BLaER1 (cell line): ENCODE measurements around the gene PAQR5.

Experiments used
- H3K27ac ChIP-seq: shearing (Covaris generic); formaldehyde crosslinking; 2 replicates; pipeline ENCODE4 v1.8.1; 2022
- H3K27me3 ChIP-seq: shearing (Covaris generic); formaldehyde crosslinking; 2 replicates; pipeline ENCODE4 v1.8.1; 2022
- H3K36me3 ChIP-seq: shearing (Covaris generic); formaldehyde crosslinking; 2 replicates; pipeline ENCODE4 v1.8.1; 2022
- H3K4me1 ChIP-seq: shearing (Covaris generic); formaldehyde crosslinking; 2 replicates; pipeline ENCODE4 v1.8.1; 2022
- H3K4me2 ChIP-seq: shearing (Covaris generic); formaldehyde crosslinking; 2 replicates; pipeline ENCODE4 v1.8.1; 2022
- H3K4me3 ChIP-seq: shearing (Covaris generic); formaldehyde crosslinking; 2 replicates; pipeline ENCODE4 v1.8.1; 2022
- H3K9ac ChIP-seq: shearing (Covaris generic); formaldehyde crosslinking; 2 replicates; pipeline ENCODE4 v1.8.1; 2022
- H3K9me3 ChIP-seq: shearing (Covaris generic); formaldehyde crosslinking; 2 replicates; pipeline ENCODE4 v1.8.1; 2022
- H4K20me1 ChIP-seq: shearing (Covaris generic); formaldehyde crosslinking; 2 replicates; pipeline ENCODE4 v1.8.1; 2022
- Cebpa-rat ChIP-seq: shearing (Covaris generic); IDR thresholded peaks from 2 replicates; pipeline ENCODE4 v1.8.1; 2022

The PAQR5 gene

DNA sequence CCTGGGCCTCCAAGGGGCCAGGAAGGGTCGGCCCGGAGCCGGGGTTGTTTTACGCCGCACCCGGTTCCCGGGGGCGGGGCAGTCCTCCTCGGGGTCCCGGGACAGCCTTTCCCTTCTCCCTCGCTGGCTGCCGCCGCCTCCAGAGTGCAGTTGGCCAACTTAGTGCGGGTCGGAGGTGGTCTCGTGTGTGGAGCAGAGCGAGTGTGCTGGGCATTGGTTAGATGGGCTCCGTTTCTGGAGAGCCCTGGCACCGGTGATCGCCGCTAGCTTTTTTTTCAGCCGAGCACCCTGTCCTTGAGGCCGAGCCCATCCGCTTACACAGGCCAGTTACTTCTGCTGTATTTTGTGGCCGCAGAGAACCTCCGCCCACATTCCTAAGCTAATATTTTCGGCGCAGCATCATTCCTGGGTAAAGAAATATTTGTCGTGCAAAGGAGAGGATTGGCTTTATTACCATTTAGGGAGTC, 116.0 kb downstream of the PAQR5 start:
- Histone ChIP-seq H3K27ac (peak overlapping the region; percentile 80), H3K27me3 (no peaks in the 10 kb centered on the region), H3K9me3 (no peaks in the 10 kb centered on the region), H3K9ac (peak overlapping the region; percentile 85), H3K4me3 (peak overlapping the region; percentile 98), H3K4me1 (peaks cover 20% of the 10 kb centered on the region), H3K36me3 (peaks cover 25% of the 10 kb centered on the region), H4K20me1 (no peaks in the 10 kb centered on the region), H3K4me2 (peak overlapping the region; percentile 82)
- no peak for TF ChIP-seq Cebpa-rat

DNA sequence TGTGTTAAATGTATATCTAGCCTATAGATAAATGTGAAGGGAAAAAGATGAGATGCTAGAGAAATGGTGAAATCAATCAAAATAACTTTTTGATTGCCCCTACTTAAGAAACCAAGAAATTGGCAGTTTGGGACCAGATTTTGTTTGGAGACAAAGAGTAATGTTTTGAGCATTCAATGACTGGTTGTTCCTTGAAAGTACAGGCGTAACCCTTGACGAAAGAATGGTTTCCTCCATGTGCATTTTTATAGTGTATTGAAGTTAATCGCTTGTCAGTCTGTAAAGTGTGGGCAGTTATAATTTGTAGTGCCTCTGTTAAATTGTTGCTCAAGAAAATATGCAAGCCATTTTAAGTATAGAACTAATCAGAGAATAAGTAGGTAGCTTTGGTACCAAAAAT, 116.7 kb downstream of the PAQR5 start:
- TF ChIP-seq Cebpa-rat = no peak
- Histone ChIP-seq H3K36me3 (peaks cover 31% of the 10 kb centered on the region), H3K9ac (peak overlapping the region; percentile 85; the same call in 1 of the 2 replicates), H3K27ac (no peak overlapping the region), H3K27me3 (no peaks in the 10 kb centered on the region), H4K20me1 (no peaks in the 10 kb centered on the region), H3K4me2 (peak overlapping the region; percentile 82), H3K9me3 (no peaks in the 10 kb centered on the region), H3K4me1 (peaks cover 20% of the 10 kb centered on the region), H3K4me3 (peak overlapping the region; percentile 98)

DNA sequence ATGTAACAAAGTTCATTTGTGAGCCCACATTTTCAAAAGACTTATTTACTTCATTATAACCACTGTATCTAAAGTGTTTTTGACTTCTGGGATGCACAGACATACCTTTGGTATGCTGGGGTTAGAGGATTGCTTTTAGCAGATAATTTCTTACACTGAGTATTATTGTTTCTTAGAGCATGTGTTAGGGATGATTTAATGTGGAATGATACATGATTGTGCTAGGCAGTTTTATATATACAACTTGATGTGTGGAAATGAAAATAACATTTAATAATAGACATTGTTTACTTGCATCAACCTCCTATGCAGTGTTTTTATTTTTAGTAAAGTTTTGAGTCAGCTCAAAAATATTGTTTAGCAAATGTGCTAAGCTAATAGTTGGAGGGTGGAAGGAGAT, 118.9 kb downstream of the PAQR5 start:
- Histone ChIP-seq H3K9me3 (no peaks in the 10 kb centered on the region), H3K9ac (no peak overlapping the region), H3K27ac (no peak overlapping the region), H4K20me1 (no peaks in the 10 kb centered on the region), H3K4me1 (peaks cover 20% of the 10 kb centered on the region), H3K4me3 (no peak overlapping the region), H3K27me3 (no peaks in the 10 kb centered on the region), H3K36me3 (peaks cover 53% of the 10 kb centered on the region), H3K4me2 (no peak overlapping the region)
- no peak for TF ChIP-seq Cebpa-rat

DNA sequence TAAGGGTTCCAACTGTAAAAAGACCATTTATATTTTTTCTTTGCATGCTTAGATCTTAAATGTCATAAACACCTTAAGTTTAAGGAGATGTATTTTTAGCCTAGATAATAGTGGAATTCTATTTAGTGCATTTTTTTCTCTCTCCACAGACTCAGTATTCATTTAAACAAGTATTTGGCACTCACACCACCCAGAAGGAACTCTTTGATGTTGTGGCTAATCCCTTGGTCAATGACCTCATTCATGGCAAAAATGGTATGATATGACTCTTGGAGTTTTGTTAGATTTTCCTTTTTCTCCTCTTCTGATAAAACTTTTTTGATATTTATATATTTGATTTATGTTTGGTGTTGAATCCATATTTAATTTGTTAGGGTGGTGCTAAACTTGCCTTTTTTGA, 122.8 kb downstream of the PAQR5 start:
- Histone ChIP-seq H3K36me3 (peaks cover 92% of the 10 kb centered on the region), H3K27me3 (no peaks in the 10 kb centered on the region), H3K9ac (no peak overlapping the region), H3K9me3 (no peaks in the 10 kb centered on the region), H4K20me1 (no peaks in the 10 kb centered on the region), H3K4me3 (no peak overlapping the region), H3K4me2 (no peak overlapping the region), H3K27ac (no peak overlapping the region), H3K4me1 (peaks cover under 1% of the 10 kb centered on the region; the same call in 1 of the 2 replicates)
- TF ChIP-seq Cebpa-rat = no peak

DNA sequence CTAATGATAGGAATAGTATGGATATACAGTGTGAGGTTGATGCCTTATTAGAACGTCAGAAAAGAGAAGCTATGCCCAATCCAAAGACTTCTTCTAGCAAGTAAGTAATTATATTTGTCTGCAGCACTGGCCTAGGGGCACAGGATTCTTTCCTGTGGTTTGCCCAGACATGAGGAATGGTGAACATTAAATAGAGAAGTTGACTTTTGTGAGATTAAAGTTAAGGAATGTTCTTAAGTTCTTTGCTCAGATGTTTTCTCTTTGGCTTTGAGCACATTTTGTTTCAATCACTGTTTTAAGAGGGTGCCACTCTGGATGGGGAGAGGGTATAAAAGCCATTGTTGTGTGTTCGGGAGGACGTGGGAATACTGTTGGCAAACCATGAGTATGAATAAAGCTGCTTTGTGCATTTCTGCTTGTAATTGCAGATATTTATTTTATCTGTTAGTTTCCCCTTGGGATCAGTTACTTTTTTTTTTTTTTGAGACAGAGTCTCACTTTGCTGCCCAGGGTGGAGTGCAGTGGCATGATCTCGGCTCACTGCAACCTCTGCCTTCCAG, 123.7 kb downstream of the PAQR5 start:
- Histone ChIP-seq H3K4me3 (no peak overlapping the region), H3K4me1 (no peaks in the 10 kb centered on the region), H4K20me1 (no peaks in the 10 kb centered on the region), H3K36me3 (peaks cover 98% of the 10 kb centered on the region), H3K27ac (no peak overlapping the region), H3K4me2 (no peak overlapping the region), H3K9ac (no peak overlapping the region), H3K27me3 (no peaks in the 10 kb centered on the region), H3K9me3 (no peaks in the 10 kb centered on the region)
- TF ChIP-seq Cebpa-rat = no peak

DNA sequence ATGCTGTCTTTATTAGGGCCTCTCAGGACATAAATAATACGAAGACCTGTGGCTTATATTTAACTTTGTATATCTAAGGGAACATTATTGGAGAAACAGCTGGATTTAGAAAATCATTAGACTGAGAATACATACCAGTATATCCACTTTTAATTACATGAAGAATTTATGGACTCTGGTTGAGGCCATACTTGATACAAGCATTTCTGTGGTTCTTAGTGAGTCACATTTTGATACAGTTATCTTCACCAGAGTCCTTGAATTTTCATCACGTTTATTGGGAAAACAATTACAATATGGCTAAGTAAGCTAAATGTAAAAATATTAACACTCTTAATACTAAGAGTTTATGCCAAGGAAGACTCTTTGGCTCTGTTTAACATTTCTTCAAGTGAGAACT, 125.3 kb downstream of the PAQR5 start:
- H3K4me2 ChIP-seq = no peak overlapping the region
- no peaks in the 10 kb centered on the region for H4K20me1 ChIP-seq
- H3K27ac ChIP-seq = no peak overlapping the region
- no peak overlapping the region for H3K4me3 ChIP-seq
- H3K4me1 ChIP-seq = no peaks in the 10 kb centered on the region
- H3K36me3 ChIP-seq = peaks cover 100% of the 10 kb centered on the region
- no peaks in the 10 kb centered on the region for H3K9me3 ChIP-seq
- no peaks in the 10 kb centered on the region for H3K27me3 ChIP-seq
- no peak overlapping the region for H3K9ac ChIP-seq
- TF ChIP-seq Cebpa-rat = no peak

DNA sequence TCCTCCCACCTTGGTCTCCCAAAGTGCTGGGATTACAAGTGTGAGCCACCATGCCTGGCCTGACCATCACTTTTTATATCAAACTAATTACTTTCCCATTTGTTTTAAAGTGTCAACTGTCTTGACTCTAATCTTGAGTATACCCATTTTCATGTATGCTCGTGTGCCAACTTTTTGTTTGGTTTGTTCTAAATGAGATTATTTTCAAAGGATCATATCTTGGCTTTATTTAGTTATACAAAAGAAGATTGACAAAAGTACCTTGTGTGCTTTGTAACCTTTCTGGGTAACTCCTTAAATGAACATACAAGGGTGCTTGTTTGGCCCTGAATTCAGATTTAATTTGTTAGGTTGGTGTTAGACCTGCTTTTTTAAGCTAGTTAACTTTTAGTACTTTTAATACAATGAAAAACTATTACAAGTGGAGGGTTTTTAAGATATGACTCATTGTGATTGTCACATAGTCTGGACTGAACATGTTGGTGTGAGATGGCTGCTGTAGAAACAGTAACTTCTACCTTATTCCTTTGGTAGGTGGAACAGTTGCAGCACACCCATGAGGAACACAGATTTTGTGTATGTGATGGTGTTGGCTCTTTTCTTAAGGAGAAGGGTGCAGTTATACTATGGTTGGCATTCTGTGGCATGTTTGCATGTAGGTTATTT, 126.2 kb downstream of the PAQR5 start:
- Histone ChIP-seq H3K4me3 (no peak overlapping the region), H3K4me1 (no peaks in the 10 kb centered on the region), H3K4me2 (no peak overlapping the region), H3K27ac (no peak overlapping the region), H3K36me3 (peaks cover 100% of the 10 kb centered on the region), H3K9me3 (no peaks in the 10 kb centered on the region), H3K9ac (no peak overlapping the region), H4K20me1 (no peaks in the 10 kb centered on the region), H3K27me3 (no peaks in the 10 kb centered on the region)
- TF ChIP-seq Cebpa-rat = no peak

DNA sequence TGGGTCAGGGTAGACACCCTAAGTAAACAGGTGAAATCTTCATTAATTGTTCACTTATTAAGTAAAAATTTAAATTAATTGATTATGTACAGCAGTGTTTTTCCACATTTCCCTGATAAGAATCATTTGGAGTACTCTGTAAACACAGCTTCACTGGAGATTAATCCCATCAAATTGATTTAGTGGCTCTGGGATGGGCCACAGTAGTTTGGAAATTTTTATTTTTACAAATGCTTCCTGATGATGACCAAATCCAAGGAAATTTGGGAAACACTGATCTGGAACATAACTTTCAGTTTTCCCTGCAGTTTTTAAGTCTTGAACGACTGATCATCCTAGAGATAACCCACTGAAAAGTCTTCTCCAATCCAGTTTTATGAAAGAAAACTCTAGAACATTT, 135.1 kb downstream of the PAQR5 start:
- no peak for TF ChIP-seq Cebpa-rat
- Histone ChIP-seq H3K9ac (no peak overlapping the region), H3K4me3 (no peak overlapping the region), H3K36me3 (peaks cover 100% of the 10 kb centered on the region), H3K4me1 (no peaks in the 10 kb centered on the region), H3K27me3 (no peaks in the 10 kb centered on the region), H3K27ac (no peak overlapping the region), H3K4me2 (no peak overlapping the region), H4K20me1 (0 out of 2 replicates have a peak, but pooled peaks cover 4% of the 10 kb centered on the region), H3K9me3 (no peaks in the 10 kb centered on the region)

DNA sequence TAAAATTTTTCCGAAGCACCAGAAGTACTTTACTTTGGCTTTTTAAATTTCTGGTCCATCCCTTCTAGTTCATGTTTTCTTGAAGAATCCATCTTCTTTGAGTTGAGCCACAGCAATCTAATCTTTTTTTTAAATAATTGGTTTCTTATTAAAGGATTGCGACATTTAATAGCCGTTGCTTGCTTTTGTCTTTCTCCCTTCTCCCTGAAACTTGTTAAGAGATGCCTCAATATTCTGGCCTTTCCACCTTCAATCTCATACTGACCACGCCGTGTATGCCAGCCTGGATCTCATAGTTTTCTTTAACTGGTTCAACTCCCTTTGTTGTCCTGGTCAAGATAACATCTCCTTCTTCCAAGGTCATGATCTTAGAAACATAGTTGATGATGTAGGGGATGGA, 135.5 kb downstream of the PAQR5 start:
- H3K9ac ChIP-seq = no peak overlapping the region
- peak; percentile 28; the same call in 1 of the 2 replicates for TF ChIP-seq Cebpa-rat

DNA sequence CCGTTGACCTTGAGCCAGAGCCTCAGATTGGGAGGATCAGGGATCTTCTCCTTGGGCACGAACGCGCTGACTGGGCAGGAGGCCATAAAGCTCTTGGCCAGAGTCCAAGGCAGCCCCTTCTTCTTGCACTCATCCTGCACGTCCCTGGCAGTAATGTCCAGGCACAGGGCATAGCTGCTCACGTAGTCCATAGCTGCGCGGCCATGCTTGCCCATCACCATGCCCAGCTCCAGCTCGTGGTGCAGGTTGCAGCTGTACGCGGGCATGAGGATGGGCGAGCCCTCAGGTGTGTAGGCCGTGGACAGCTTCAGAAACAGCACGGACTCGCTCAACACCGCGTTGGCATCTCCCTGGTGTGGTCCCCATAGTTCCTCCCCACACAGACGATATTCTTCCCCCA, 136.0 kb downstream of the PAQR5 start:
- no peaks in the 10 kb centered on the region for H3K9me3 ChIP-seq
- H3K4me1 ChIP-seq = no peaks in the 10 kb centered on the region
- peaks cover 100% of the 10 kb centered on the region for H3K36me3 ChIP-seq
- no peak overlapping the region for H3K4me2 ChIP-seq
- no peak overlapping the region for H3K4me3 ChIP-seq
- H4K20me1 ChIP-seq = 0 out of 2 replicates have a peak, but pooled peaks cover 4% of the 10 kb centered on the region
- no peak for TF ChIP-seq Cebpa-rat
- no peak overlapping the region for H3K9ac ChIP-seq
- no peaks in the 10 kb centered on the region for H3K27me3 ChIP-seq
- H3K27ac ChIP-seq = no peak overlapping the region

More for the DNA sequence above, 135.5 kb downstream of the PAQR5 start:
- Histone ChIP-seq H3K27ac (no peak overlapping the region), H3K4me3 (no peak overlapping the region), H3K4me2 (no peak overlapping the region), H3K27me3 (no peaks in the 10 kb centered on the region), H4K20me1 (0 out of 2 replicates have a peak, but pooled peaks cover 4% of the 10 kb centered on the region), H3K9me3 (no peaks in the 10 kb centered on the region), H3K4me1 (no peaks in the 10 kb centered on the region), H3K36me3 (peaks cover 100% of the 10 kb centered on the region)
